Fibroblast of gingiva (primary cell): ENCODE data around the gene NELFB.
A peak's percentile ranks its signal among the peaks of the same experiment; 100 is the strongest.

ENCODE experiments used
- DNase-seq: peaks from one replicate; pipeline ENCODE4 v3.0.0-alpha.2; 2011; ENCODE audit warnings: low read depth

The NELFB gene

DNA sequence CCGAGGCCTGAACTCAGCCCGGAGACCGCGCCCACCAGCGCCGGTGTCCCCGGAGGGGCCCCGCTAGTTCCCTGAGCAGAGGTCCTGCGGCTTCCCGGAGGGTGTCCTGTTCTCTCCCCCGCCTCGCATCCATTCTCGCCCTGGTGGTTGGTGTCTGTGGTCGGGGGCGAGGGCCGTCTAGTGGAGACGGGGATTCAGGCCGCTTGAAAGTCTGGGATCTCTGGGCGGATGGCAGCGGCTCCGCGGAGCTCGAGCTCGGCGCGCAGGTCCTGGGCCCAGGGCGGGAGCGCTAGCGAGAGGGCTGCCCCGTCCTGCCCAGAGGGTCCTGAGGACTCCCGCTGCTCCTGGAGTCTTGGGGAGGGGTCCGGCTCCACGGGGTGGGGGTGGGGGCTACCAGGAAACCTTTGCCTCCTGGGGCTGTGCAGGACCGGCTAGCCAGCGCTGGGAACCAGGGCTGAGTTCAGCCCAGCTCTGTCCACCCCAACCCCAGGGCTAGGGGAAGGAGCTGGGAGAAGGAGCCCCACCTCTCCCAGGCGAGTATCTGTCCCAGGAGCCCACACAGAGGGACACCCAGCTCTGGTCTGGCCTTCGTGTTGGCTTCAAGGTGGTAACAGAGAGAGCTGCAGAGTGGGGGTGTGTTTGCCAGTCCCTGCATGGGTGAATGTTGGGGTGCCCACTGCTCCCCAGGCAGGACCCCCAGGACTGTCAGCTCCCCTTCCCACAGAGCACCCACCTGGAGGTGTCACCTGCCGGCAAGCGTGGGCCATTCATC lies 26.4 kb downstream of the NELFB start:
- no peak for DNase-seq

DNA sequence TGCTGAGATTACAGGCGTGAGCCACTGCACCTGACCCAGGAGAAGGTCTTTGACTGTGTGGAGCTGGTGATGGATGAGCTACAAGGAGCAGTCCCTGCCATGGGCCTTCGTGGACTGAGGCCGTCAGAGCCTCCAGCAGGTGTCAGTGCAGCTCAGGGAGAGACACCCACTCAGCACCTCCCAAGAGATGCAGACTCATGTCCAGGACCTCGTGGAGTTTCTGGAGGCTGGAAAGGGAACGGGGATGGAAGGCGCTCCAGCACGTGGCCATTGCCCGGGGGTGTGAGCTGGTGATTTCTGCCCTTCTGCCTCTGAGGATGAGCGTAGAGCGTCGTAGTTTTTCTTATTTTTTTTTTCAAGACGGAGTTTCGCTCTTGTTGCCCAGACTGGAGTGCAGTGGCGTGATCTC lies 31.9 kb downstream of the NELFB start:
- DNase-seq: peak; percentile 26

GRCh38 chr9:137293094-137293481 lies 38.0 kb downstream of the NELFB start:
- DNase-seq: no peak

DNA sequence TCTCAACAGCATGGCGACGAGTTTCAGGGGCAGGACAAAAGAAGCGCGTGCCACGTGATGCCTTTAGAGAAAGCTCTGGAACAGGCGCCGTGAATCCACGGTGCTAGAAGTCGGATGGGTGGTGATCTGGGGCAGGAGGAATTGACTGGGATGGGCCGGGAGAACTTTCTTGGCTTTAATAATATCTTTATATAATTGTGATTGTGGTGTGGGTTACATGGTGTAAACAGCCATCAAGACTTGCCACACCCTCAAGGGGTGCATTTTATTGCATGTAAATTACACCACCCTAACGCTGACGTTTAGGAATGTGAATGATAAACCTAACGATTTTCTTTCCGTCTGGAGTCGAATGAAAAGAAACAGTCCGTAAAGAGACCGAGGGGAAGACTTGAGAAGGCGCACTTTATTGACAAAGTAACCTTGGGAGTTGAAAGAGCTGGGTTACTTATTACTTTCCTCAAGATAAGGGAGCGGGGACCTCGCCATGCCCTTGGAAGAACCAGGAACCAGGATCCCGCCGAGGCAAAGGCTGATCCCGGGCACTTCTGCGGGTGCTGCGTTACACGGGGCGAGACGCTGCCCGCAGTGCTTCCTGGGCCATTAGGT lies 38.5 kb downstream of the NELFB start:
- no peak for DNase-seq

GRCh38 chr9:137294091-137294680 lies 39.1 kb downstream of the NELFB start:
- DNase-seq: peak; percentile 44

DNA sequence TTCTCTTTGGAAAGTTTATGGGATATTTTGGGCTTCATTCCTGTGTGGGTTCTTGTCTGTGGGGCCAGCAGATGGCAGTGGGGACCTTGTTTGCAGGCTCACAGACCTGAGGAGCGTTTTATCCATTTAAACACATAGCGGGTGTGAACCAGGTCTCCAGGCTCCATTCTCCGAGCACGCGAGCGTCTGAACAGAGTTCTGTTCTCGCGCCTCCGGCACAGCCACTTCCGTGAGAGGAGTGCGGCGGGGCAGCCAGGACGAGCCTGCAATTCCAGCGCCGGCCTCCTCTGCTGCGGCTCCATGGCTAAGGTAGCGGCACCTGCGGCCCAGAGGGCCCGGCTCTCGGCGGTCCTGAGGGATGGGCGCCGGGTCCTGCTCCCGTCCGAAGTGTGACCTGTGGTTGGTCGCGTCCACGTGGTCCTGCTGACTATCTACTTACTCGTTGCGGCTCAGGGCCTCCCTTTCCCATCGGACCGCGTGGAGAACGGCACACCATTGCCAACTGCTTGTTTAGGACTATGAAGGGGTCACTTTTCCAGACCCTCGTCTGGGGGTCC lies 39.6 kb downstream of the NELFB start:
- no peak for DNase-seq

DNA sequence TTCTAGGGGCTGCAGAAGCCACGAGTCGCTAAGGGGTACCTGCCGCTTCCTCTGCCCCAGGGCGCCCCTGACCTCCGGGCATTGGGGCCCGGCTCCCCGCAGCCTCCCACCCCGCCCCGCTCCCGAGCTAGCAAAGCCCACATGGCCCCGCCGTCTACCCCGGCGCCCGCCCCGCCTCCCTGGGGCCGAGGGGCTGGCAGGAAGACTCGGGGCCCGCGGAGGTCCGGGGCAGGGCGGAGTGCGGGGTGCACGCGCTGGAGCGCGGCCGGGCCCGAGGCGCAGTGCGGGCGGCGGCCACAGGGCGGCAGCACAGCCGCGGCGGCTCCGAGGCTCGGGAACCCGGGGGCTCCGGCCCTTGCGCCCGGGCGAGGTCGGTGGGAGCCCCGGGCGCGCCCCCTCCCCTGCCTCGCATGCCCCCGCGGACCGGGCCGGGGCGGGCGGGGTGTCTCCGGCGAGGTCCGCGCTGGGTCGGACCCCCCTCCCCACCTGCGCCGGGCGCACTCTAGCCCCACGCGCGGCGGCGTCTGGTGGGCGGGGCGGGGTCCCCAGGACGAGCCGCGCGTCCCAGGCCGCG lies 40.2 kb downstream of the NELFB start:
- DNase-seq: no peak

DNA sequence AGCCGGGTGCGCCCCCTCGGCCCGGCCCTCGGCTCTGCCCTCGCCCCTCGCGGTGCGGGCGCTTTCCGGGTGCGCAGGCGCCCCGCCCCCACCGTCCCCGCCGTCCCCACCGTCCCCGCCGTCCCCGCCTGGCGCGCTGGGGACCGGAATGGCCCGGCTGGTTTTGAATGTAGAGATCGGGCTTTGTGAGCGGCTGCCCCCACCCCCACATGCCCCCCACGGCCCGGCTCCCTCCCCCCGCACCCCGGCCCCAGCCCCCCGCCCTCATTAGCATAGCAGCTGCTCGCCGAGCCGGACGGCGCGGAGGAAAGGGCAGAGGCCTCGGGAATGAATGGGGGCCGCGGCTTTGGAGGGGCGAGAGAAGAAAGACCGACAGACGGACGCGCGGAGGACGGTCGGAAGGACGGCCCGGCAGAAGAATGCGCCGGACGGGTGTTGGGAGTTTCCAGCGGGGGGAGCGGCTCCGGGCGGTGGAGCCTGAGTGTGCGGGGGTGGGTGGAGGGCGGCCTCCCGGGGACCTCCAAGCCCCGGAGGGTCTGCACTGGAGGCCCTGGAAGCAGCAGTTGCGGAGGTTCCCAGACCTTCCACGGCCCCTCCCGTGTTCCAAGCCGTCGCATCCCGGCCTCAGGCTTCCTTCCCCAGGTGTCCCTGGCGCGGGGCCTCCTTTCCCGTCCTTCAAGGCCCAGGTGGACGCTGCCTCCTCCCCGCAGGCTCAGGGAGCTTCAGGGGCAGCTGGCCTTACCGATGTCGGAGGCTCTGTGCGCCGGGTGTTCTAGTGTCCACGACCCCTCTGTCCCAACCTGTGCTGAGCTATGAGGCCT lies 40.9 kb downstream of the NELFB start:
- no peak for DNase-seq

GRCh38 chr9:137296670-137297664 lies 41.8 kb downstream of the NELFB start:
- no peak for DNase-seq

DNA sequence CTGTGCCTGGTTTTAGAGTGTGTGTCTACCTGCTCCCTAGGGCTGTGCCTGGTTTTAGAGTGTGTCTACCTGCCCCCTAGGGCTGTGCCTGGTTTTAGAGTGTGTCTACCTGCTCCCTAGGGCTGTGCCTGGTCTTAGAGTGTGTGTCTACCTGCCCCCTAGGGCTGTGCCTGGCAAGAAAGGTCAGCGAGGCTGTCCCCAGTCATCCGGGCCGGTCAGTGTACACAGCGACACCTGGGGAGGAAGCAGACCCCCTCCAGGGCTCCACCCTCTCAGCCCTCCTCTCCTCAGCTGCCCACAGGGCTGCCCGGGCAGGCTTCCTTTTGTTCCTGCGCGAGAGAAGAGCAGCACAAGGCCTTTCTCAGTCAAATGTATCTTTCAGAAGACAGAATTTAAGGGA lies 42.8 kb downstream of the NELFB start:
- no peak for DNase-seq

GRCh38 chr9:137298401-137299202 lies 43.5 kb downstream of the NELFB start:
- no peak for DNase-seq

GRCh38 chr9:137299203-137299565 lies 44.1 kb downstream of the NELFB start:
- DNase-seq: no peak

GRCh38 chr9:137299938-137300337 lies 44.8 kb downstream of the NELFB start:
- no peak for DNase-seq

- DNase-seq: no peak
Observed at GRCh38 chr9:137300567-137301080, 45.5 kb downstream of the NELFB start.

GRCh38 chr9:137301081-137301947 lies 46.2 kb downstream of the NELFB start:
- DNase-seq: peak; percentile 22

- peak; percentile 54 for DNase-seq
Observed at GRCh38 chr9:137302118-137302448, 47.0 kb downstream of the NELFB start, which contains the start of gene NRARP. Gene NRARP (minus strand): TSS chr9:137302271. CDS start chr9:137301928, 343 bp downstream.

DNA sequence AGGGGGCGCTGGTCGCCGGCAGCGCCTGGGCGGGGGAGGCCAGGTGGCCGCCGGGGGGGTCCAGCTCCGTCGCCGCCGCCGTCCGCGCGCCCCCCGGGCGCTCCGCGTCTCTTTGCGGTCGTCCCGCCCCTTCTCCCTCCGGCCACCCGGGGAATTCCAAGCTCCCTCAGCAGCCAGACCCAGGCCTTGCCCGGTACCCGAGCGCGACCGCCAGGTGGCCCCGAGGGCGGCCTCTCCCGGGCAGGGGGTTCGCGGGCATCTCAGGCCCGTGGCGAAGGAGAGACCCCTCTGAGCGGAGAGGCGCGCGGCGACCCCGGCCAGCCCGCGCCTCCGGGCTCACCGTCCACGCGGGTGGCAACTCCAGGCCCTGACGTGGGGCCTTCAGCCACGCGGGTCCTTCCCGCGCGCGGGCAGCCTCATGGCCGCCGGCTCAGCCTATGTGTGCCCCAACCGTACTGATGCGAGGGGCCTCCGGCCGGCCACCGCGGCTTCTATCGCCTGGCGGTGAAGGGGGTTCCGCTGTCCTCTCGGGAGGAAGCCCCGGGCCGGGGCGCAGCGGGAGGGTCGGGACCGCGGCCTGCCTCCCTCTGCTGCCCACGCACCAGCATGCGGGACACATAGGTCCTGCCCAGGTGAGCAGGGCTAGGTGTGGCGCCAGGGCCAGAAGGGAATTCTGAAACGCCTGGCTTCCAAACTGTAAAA lies 47.5 kb downstream of the NELFB start:
- no peak for DNase-seq
